ENCODE results near the gene DACT3.
A peak's percentile ranks its signal among the peaks of the same experiment; 100 is the strongest.

Gene DACT3

GRCh38 chr19:46697204-46697960, 36.4 kb upstream of the DACT3 start:
- Histone ChIP-seq H3K9me3 (ENCODE audit: severe bottlenecking) (no peaks in the 10 kb centered on the region), H3K4me3 (ENCODE audit: low read depth, low read length) (no peak overlapping the region), H3K36me3 (peaks cover 83% of the 10 kb centered on the region), H3K27ac (no peak overlapping the region), H3K27me3 (ENCODE audit: insufficient read depth, low read depth, severe bottlenecking) (no peaks in the 10 kb centered on the region)
- TF ChIP-seq CTCF (IDR thresholded peaks at IDR 0.05; ENCODE audit: low read depth, low read length): no peak
- peak; percentile 15 for DNase-seq

- TF ChIP-seq CTCF (IDR thresholded peaks at IDR 0.05; ENCODE audit: low read depth, low read length): no peak
- H3K27ac ChIP-seq: no peak overlapping the region
- H3K9me3 ChIP-seq (ENCODE audit: severe bottlenecking): no peaks in the 10 kb centered on the region
- H3K4me3 ChIP-seq (ENCODE audit: low read depth, low read length): no peak overlapping the region
- DNase-seq: no peak
- no peaks in the 10 kb centered on the region for H3K27me3 ChIP-seq (ENCODE audit: insufficient read depth, low read depth, severe bottlenecking)
- H3K36me3 ChIP-seq: peaks cover 85% of the 10 kb centered on the region
Observed at GRCh38 chr19:46696866-46697203, 35.9 kb upstream of the DACT3 start.

GRCh38 chr19:46696052-46696451, 35.1 kb upstream of the DACT3 start:
- TF ChIP-seq CTCF (IDR thresholded peaks at IDR 0.05; ENCODE audit: low read depth, low read length): no peak
- Histone ChIP-seq H3K4me3 (ENCODE audit: low read depth, low read length) (no peak overlapping the region), H3K27me3 (ENCODE audit: insufficient read depth, low read depth, severe bottlenecking) (no peaks in the 10 kb centered on the region), H3K9me3 (ENCODE audit: severe bottlenecking) (no peaks in the 10 kb centered on the region), H3K36me3 (peaks cover 88% of the 10 kb centered on the region), H3K27ac (no peak overlapping the region)
- no peak for DNase-seq

- DNase-seq: no peak
- H3K36me3 ChIP-seq: peaks cover 79% of the 10 kb centered on the region
- TF ChIP-seq CTCF (IDR thresholded peaks at IDR 0.05; ENCODE audit: low read depth, low read length): no peak
Observed at GRCh38 chr19:46693760-46694159, 32.8 kb upstream of the DACT3 start.

GRCh38 chr19:46692918-46693722, 32.1 kb upstream of the DACT3 start:
- H3K4me3 ChIP-seq (ENCODE audit: low read depth, low read length): no peak overlapping the region
- H3K36me3 ChIP-seq: peaks cover 77% of the 10 kb centered on the region
- H3K9me3 ChIP-seq (ENCODE audit: severe bottlenecking): no peaks in the 10 kb centered on the region
- H3K27me3 ChIP-seq (ENCODE audit: insufficient read depth, low read depth, severe bottlenecking): no peaks in the 10 kb centered on the region
- no peak overlapping the region for H3K27ac ChIP-seq
- no peak for TF ChIP-seq CTCF (IDR thresholded peaks at IDR 0.05; ENCODE audit: low read depth, low read length)
- no peak for DNase-seq

More at GRCh38 chr19:46693760-46694159, 32.8 kb upstream of the DACT3 start:
- no peaks in the 10 kb centered on the region for H3K27me3 ChIP-seq (ENCODE audit: insufficient read depth, low read depth, severe bottlenecking)
- H3K4me3 ChIP-seq (ENCODE audit: low read depth, low read length): no peak overlapping the region
- no peaks in the 10 kb centered on the region for H3K9me3 ChIP-seq (ENCODE audit: severe bottlenecking)
- H3K27ac ChIP-seq: no peak overlapping the region
